ENCODE results near the gene CEP63. TPM values are rescaled to one million over a fixed set of nuclear protein-coding genes. Genes with fewer than 3 reads are reported as not detected.
"Not testable (repeated sequence)": the region's sequence is repeated elsewhere in the genome, so short reads cannot be mapped to it uniquely, and the experiment has no call there.

Gene CEP63
- polyA plus RNA-seq, 1 donor from 2014 or later = 23.9 TPM

DNA sequence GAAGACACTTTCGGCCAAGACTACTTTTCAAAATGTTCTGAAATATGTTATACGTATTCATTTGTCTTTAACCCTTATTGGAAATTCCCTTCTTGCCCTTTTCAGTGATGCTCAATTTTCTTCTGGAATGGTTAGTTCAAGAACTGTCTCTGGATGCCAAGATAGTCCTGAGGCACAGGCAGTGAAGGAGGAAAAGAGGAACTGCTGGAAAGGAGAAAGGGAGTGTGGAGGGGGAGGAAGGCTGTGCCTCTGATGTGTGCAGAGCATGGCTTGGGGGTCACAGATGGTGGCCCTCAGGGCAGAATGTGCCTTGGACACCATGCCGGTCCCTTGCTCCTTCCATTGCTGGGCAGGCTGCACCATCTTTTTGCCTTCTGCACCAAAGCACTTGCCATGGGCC is 73.7 kb downstream of the CEP63 start:
- no peak overlapping the region for H3K27ac Mint-ChIP-seq
- peaks cover 0 to 5% (median 0%) of the 10 kb centered on the region in 3 donors for H3K4me1 Mint-ChIP-seq
- H3K27me3 Mint-ChIP-seq = no peaks in the 10 kb centered on the region
- peaks cover 0 to 1% (median 0%) of the 10 kb centered on the region in 3 donors for H3K9me3 Mint-ChIP-seq
- H3K36me3 Mint-ChIP-seq = peaks cover 19% of the 10 kb centered on the region
- no peak overlapping the region for H3K4me3 Mint-ChIP-seq

DNA sequence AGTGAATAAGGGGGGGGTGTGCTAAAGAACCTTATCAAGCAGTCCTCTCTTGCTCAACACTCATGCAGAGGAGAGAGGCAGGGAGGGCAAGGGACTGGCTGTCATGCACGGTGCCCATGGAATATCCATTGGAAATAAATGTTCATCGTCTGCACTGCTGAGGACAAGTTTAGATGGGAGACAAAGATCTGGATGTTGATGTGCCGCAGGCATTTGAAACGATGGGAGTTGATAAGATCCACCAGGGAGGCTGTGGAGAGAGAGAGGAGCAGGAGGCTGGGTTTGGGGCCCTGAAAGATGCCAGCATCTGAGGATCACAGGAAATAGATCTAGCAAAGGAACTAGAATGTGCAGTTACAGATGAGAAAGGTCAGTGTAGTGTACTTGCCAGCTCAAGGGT is 76.2 kb downstream of the CEP63 start:
- peaks cover 0 to 2% (median 0%) of the 10 kb centered on the region in 3 donors for H3K9me3 Mint-ChIP-seq
- no peaks in the 10 kb centered on the region for H3K27me3 Mint-ChIP-seq
- no peak overlapping the region for H3K27ac Mint-ChIP-seq
- H3K4me1 Mint-ChIP-seq = peaks cover 0 to 5% (median 0%) of the 10 kb centered on the region in 3 donors
- H3K36me3 Mint-ChIP-seq = peaks cover 18% of the 10 kb centered on the region
- H3K4me3 Mint-ChIP-seq = peak overlapping the region in 1 of 4 donors; percentile 39

DNA sequence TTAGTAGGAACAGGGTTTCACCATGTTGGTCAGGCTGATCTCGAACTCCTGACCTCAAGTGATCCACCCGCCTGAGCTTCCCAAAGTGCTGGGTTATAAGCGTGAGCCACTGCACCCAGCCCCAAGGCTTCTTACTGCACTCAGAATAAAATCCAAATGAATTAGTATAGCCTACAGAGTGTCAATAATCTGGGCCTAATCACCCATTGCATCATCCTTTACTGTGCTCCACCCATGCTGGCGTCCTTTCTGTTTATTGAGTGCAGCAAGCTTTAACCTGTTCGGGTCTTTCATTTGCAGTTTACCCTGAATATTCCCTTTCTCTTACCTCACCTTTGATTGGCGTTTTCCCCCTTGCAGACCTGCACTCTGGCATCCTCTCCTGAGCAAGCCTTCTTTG is 77.7 kb downstream of the CEP63 start:
- Mint-ChIP-seq H3K4me1 (peaks cover 0 to 5% (median 0%) of the 10 kb centered on the region in 3 donors), H3K27me3 (no peaks in the 10 kb centered on the region), H3K4me3 (no peak overlapping the region), H3K9me3 (peaks cover 1 to 3% (median 2%) of the 10 kb centered on the region in 3 donors), H3K27ac (no peak overlapping the region), H3K36me3 (peaks cover 12% of the 10 kb centered on the region)

DNA sequence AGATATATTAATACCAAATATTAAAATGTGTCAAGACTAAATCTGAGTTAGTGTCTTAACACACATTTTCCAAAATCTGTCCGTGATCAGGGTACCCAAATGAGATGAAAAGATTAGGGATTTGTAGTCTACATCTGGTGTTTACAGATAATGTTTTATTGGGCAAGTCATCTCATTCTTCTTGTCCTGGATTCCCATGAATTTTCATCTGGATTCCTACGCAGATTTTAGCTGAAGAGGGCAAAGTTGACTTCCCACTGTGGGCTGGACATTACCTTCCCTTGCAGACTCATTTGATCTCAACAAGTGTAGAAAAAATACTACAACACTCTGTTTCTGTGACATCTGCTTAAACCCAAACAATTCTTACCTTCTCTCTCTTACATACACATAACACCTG is 79.1 kb downstream of the CEP63 start:
- peaks cover 6 to 9% (median 8%) of the 10 kb centered on the region in 3 donors for H3K9me3 Mint-ChIP-seq
- no peaks in the 10 kb centered on the region for H3K27me3 Mint-ChIP-seq
- H3K36me3 Mint-ChIP-seq = peaks cover 12% of the 10 kb centered on the region
- H3K27ac Mint-ChIP-seq = no peak overlapping the region
- H3K4me1 Mint-ChIP-seq = peaks cover 0 to 5% (median 0%) of the 10 kb centered on the region in 3 donors
- H3K4me3 Mint-ChIP-seq = no peak overlapping the region

DNA sequence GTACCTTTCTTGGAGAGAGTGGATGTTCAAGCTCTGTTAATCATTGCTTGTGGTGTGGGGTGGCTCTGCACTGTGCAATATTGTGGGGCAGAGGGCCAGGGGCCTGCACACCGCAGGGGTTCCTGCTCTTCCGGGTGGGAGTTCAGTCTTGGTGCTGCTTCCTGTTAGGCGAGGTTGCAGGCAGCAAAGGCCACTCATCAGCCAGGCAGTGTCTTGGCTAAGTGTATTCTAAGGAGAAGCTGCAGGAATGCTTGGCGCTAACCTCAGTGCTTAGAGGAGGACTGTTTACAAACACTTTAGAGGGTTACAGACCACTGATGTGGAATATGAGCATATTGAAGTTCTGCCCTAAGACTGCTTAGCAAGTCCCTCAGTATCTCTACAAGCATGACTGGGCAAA is 81.7 kb downstream of the CEP63 start:
- Mint-ChIP-seq H3K27ac (no peak overlapping the region), H3K36me3 (peaks cover 3% of the 10 kb centered on the region), H3K4me3 (no peak overlapping the region), H3K9me3 (peaks cover 10 to 19% (median 10%) of the 10 kb centered on the region in 3 donors), H3K4me1 (peaks cover 0 to 2% (median 0%) of the 10 kb centered on the region in 3 donors), H3K27me3 (no peaks in the 10 kb centered on the region)

DNA sequence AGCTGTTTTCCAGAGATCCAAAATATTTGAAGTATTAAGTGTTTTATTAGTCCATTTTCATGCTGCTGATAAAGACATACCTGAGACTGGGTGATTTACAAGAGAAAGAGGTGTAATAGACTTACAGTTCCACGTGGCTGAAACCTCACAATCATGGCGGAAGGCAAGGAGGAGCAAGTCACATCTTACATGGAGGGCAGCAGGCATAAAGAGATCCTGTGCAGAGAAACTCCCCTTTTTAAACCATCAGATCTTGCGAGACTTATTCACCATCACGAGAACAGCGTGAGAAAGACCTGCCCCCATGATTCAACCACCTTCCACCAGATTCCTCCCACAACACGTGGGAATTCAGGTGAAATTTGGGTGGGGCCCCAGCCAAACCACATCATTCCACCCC is 82.9 kb downstream of the CEP63 start:
- Mint-ChIP-seq H3K9me3 (peaks cover 12 to 24% (median 15%) of the 10 kb centered on the region in 3 donors), H3K4me1 (no peaks in the 10 kb centered on the region), H3K36me3 (no peaks in the 10 kb centered on the region), H3K27me3 (no peaks in the 10 kb centered on the region), H3K4me3 (no peak overlapping the region), H3K27ac (no peak overlapping the region)

DNA sequence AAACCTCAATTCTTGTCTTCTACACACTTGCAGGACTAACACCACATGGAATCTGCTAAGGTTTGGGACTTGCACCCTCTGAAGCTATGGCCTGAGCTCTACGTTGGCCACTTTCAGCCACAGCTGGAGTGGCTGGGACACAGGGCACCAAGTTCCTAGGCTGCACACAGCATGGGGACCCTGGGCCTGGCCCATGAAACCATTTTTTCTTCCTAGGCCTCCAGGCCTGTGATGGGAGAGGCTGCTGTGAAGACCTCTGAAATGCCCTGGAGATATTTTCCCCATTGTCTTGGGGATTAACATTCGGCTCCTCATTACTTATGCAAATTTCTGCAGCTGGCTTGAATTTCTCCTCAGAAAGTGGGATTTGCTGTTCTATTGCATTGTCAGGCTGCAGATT is 84.0 kb downstream of the CEP63 start:
- not testable (repeated sequence) for H3K4me3 Mint-ChIP-seq, H3K4me1 Mint-ChIP-seq, H3K27ac Mint-ChIP-seq, H3K36me3 Mint-ChIP-seq, H3K27me3 Mint-ChIP-seq
- H3K9me3 Mint-ChIP-seq = peaks cover 12 to 26% (median 15%) of the 10 kb centered on the region in 3 donors

DNA sequence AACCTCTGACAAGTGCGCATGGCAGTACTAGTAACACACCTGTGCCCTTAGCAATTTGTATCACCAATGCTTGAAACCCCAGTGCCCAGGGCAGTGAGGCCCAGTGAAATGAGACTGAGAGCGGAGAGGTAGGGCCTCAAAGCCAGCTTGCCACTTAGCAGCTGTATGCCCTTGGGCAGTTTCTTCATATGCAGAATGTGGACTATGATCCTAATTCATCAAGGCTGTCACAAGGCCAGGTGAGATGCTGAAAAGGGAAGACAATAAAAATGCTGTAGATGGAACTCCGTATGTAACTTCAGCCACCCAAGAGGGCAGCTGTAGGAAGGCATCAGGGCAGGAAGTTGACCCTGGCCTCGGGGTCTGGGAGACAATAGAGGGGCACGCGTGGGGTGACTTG is 90.6 kb downstream of the CEP63 start:
- no peaks in the 10 kb centered on the region for H3K27me3 Mint-ChIP-seq
- H3K27ac Mint-ChIP-seq = no peak overlapping the region
- H3K9me3 Mint-ChIP-seq = peaks cover 2 to 6% (median 4%) of the 10 kb centered on the region in 3 donors
- H3K4me3 Mint-ChIP-seq = no peak overlapping the region
- H3K36me3 Mint-ChIP-seq = peaks cover 2% of the 10 kb centered on the region
- no peaks in the 10 kb centered on the region for H3K4me1 Mint-ChIP-seq

DNA sequence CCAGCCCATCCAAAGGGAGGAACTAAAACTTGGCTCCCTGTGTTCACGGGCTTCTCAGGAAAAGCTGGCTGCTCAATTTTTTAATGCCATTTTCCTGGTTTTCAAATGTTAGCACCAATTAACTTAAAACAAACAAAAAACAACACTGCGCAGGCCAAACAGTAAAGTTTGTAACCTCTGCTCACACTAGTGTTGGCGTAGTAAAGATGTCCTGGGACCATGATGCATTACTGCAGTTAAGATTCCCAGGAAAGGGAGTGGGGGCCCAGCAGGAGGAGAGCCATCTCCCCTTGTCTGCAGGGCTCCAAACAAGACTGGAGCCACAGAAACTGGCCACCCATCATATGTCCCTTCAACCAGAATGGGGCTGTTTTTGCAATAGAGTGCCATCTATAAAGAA is 91.0 kb downstream of the CEP63 start:
- Mint-ChIP-seq H3K27me3 (no peaks in the 10 kb centered on the region), H3K9me3 (peaks cover 2 to 6% (median 4%) of the 10 kb centered on the region in 3 donors), H3K27ac (no peak overlapping the region), H3K4me1 (no peaks in the 10 kb centered on the region), H3K36me3 (peaks cover 2% of the 10 kb centered on the region), H3K4me3 (no peak overlapping the region)

DNA sequence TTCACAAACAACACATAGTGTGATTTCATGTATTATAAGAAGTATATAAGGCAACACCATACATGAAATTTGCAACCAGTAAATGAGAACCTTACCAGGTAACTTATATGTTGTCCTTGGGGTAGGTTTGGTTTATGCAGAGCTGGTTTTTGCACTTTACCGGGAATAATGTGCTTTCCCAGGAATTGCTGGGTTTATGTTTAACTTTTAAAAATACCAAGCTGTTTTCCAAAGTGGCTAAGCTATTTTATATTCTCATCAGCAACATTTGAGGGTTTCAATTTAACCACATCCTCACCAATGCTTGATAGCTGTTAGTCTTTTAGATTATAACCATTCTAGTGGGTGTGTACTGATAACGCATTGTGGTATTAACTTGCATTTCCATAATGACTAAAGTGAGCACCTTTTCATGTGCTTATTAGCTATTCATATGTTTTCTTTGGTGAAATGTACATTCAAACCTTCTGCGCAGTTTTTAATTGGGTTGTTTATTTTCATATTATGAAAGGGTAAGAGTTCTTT is 93.3 kb downstream of the CEP63 start:
- no peaks in the 10 kb centered on the region for H3K4me1 Mint-ChIP-seq
- no peak overlapping the region for H3K4me3 Mint-ChIP-seq
- H3K27ac Mint-ChIP-seq = no peak overlapping the region
- H3K9me3 Mint-ChIP-seq = peaks cover 0 to 4% (median 0%) of the 10 kb centered on the region in 3 donors
- no peaks in the 10 kb centered on the region for H3K27me3 Mint-ChIP-seq
- H3K36me3 Mint-ChIP-seq = peaks cover 6% of the 10 kb centered on the region

DNA sequence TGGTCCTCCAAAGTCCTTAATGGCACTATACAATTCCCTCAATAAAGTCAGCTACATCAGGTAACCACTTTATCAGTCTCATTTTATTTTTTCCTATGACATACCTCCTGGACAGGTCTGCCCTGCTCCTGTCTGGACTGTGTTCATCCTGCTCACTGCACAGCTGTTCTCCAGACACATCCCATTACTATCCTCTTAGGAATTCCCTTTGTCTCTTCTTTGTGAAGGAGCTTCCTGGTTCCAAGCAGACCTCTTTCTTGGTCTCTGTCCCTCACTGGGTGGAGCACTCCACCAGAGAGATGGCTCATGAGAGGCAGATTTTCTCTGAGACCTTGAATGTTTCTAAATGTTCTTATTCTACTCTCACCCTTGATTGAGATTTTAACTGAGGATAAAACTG is 104.9 kb downstream of the CEP63 start:
- H3K36me3 Mint-ChIP-seq = peaks cover 5% of the 10 kb centered on the region
- H3K27me3 Mint-ChIP-seq = peaks cover 1% of the 10 kb centered on the region
- H3K4me1 Mint-ChIP-seq = no peaks in the 10 kb centered on the region
- peaks cover 0 to 1% (median 0%) of the 10 kb centered on the region in 3 donors for H3K9me3 Mint-ChIP-seq
- no peak overlapping the region for H3K4me3 Mint-ChIP-seq
- H3K27ac Mint-ChIP-seq = no peak overlapping the region

DNA sequence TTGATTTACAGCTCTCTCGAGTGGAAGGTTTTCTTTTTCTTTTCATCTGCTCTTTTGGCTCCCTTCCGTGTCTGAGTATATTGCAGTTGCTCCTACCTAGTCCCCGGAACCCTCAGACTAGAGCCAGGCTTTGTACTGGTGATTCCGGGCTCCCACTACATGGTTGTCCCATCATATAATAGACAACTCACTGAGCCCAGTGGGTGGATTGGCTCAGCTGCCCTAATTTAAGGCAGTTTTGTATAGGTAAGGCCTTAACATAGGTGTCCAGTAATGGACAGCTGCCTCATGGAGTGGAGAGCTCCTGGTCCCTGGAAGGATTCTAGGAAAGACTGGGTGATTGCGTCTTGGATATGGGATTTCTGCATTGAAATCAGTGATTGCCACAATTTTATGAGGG is 106.9 kb downstream of the CEP63 start:
- H3K4me3 Mint-ChIP-seq = no peak overlapping the region
- peaks cover 5% of the 10 kb centered on the region for H3K36me3 Mint-ChIP-seq
- H3K9me3 Mint-ChIP-seq = peaks cover 0 to 1% (median 0%) of the 10 kb centered on the region in 3 donors
- no peaks in the 10 kb centered on the region for H3K4me1 Mint-ChIP-seq
- no peak overlapping the region for H3K27ac Mint-ChIP-seq
- no peaks in the 10 kb centered on the region for H3K27me3 Mint-ChIP-seq

DNA sequence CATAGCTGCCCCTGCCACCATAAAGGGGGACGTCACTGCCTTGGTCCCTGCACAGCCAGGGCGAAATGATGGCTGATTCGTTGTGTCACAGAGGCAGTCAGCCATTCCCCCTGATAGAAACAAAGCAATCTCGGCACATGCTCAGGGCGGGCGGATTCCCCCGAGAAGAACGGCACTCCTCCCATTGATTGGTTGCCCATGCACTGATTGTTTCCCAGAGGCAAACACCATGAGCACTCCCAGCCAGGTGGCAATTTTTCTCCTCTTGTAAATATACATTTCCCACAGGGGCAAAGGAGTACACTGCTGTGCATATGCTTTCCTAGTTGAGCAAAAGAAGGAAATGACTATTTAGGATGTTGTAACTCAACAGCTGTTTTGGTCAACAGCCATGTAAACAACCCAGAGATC is 108.5 kb downstream of the CEP63 start:
- H3K27ac Mint-ChIP-seq = no peak overlapping the region

DNA sequence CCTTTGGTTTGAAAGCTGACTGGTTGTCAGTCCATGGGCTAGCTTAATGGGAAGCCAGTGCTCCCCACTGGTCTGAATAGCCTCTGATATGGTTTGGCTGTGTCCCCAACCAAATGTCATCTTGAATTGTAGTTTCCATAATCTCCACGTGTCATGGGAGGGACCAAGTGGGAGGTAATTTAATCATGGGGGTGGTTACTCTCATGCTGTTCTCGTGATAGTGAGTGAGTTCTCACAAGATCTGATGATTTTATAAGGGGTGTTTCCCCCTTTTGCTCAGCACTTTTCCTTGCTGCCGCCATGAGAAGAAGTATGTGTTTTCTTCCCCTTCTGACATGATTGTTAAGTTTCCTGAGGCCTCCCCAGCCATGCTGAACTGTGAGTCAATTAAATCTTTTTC is 109.1 kb downstream of the CEP63 start:
- not testable (repeated sequence) for H3K27me3 Mint-ChIP-seq, H3K4me1 Mint-ChIP-seq, H3K9me3 Mint-ChIP-seq, H3K36me3 Mint-ChIP-seq, H3K4me3 Mint-ChIP-seq, H3K27ac Mint-ChIP-seq

More for the DNA sequence above, 108.5 kb downstream of the CEP63 start:
- H3K4me1 Mint-ChIP-seq = no peaks in the 10 kb centered on the region
- peaks cover 3% of the 10 kb centered on the region for H3K27me3 Mint-ChIP-seq
- H3K9me3 Mint-ChIP-seq = peaks cover 0 to 1% (median 0%) of the 10 kb centered on the region in 3 donors
- H3K4me3 Mint-ChIP-seq = no peak overlapping the region
- peaks cover 5% of the 10 kb centered on the region for H3K36me3 Mint-ChIP-seq

DNA sequence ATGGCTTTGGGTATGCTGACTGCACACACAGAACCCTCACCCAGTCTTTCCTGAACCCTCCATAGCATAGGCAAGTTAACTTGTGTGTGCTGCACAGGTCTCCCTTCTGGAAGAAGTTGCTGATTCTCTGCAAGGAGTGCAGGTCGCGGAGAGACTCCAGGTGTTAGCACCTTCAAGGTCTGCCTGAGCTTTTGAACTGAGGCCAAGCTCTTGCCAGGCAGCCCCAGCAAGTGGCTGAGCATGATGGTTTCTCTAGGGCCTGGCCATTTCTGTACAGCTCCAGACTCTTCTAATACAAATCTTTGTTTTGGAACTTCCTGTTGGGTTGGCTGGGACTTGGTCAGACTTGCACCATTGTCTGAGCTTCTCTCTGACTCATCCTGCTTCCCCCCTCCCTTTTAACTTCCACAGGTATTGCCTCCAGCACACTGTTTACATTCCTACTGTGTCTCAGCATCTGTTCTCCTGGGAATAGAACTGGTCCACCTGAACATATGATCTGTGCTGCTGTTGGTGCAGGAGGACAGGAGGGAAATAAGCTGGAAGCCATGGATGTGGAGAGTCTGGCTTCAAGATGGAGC is 111.6 kb downstream of the CEP63 start:
- H3K4me3 Mint-ChIP-seq = no peak overlapping the region
- no peaks in the 10 kb centered on the region for H3K36me3 Mint-ChIP-seq
- H3K27ac Mint-ChIP-seq = no peak overlapping the region
- H3K9me3 Mint-ChIP-seq = peaks cover 0 to 1% (median 0%) of the 10 kb centered on the region in 3 donors
- H3K27me3 Mint-ChIP-seq = peaks cover 7% of the 10 kb centered on the region
- peaks cover 2 to 7% (median 5%) of the 10 kb centered on the region in 3 donors for H3K4me1 Mint-ChIP-seq
